ENCODE results near the gene IMMP2L.

IMMP2L gene

DNA sequence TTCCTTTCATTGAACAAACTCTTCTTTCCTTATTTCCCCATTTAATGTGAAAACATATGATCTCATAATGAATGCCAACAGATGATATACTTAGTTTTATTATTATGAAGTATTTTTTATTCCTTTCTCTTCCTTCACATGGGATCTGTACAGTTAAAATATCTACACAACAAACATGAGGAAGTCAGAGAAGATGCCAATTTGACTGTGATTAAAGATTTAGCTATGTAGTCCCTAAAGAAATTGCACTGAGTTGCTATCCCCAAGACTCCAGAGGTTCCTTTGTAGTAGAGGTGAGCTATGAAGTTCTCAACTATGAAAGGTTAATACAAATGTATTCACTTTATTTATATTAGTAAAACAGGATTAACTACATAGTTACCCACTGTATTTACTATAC is 532.0 kb downstream of the IMMP2L start:
- Mint-ChIP-seq H3K27me3 (ENCODE audit: low read depth) (no peaks in the 10 kb centered on the region), H3K4me3 (no peak overlapping the region), H3K36me3 (ENCODE audit: low read depth) (no peaks in the 10 kb centered on the region), H3K27ac (no peak overlapping the region), H3K4me1 (peaks cover 21% of the 10 kb centered on the region), H3K9me3 (no peaks in the 10 kb centered on the region)
- TF ChIP-seq, protein P1, sequence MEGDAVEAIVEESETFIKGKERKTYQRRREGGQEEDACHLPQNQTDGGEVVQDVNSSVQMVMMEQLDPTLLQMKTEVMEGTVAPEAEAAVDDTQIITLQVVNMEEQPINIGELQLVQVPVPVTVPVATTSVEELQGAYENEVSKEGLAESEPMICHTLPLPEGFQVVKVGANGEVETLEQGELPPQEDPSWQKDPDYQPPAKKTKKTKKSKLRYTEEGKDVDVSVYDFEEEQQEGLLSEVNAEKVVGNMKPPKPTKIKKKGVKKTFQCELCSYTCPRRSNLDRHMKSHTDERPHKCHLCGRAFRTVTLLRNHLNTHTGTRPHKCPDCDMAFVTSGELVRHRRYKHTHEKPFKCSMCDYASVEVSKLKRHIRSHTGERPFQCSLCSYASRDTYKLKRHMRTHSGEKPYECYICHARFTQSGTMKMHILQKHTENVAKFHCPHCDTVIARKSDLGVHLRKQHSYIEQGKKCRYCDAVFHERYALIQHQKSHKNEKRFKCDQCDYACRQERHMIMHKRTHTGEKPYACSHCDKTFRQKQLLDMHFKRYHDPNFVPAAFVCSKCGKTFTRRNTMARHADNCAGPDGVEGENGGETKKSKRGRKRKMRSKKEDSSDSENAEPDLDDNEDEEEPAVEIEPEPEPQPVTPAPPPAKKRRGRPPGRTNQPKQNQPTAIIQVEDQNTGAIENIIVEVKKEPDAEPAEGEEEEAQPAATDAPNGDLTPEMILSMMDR (IDR thresholded peaks at IDR 0.05; ENCODE audit: unreplicated experiment in 3 of 3): no peak

DNA sequence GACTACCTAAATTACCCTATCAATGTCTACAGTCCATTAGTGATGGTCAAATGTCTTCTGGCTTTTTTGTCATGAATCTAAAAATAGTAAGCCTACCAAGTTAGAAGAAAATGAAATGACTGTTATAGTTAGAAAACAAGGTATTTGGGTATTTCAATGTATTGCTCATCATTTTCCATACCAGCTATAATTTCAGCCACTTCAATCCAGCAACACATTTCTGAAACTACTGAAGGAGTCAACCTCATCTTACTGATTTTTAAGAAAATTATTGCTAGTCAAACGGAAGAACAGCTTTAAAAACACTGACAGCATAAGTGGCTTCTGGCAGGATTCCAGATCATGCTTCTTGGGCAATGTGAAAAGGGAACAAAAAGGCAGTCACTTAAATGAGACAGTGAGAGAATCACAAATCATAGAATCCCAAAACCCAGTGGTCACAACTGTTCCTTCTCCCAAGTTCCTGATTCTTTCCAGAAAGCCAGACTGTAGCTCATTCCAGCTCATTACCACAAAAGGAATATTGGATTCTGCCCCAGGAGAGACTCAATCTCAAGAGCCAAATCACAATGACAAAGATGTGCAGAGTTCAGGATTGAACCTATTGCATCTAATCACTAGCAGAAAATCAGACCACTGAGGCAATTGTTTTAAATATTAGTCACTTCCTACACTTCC is 532.6 kb downstream of the IMMP2L start:
- no peaks in the 10 kb centered on the region for H3K36me3 Mint-ChIP-seq (ENCODE audit: low read depth)
- TF ChIP-seq, protein P1 (IDR thresholded peaks at IDR 0.05; ENCODE audit: unreplicated experiment in 3 of 3): no peak
- no peak overlapping the region for H3K27ac Mint-ChIP-seq
- no peaks in the 10 kb centered on the region for H3K9me3 Mint-ChIP-seq
- no peak overlapping the region for H3K4me3 Mint-ChIP-seq
- no peaks in the 10 kb centered on the region for H3K27me3 Mint-ChIP-seq (ENCODE audit: low read depth)
- peaks cover 21% of the 10 kb centered on the region for H3K4me1 Mint-ChIP-seq

DNA sequence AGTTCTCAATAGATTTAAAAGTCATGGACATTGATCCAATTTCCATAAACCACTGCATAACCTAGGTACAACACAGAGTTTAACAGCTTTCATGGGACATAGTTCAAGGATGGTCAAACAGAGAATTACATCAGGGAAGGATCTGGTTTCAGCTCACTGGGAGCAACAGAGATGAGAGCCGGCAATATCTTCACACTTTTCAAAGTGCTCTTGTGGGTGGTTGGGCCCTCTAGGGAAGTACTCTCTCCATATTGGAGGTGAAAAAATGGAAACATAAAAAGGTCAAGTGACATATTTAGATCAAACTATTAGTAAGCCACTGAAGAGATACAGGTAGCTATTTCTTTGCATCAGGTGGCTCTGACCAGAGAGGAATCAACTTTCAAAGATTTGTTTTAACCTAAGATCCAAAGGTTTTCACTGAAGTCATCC is 533.1 kb downstream of the IMMP2L start:
- H3K36me3 Mint-ChIP-seq (ENCODE audit: low read depth): no peaks in the 10 kb centered on the region
- TF ChIP-seq, protein P1 (IDR thresholded peaks at IDR 0.05; ENCODE audit: unreplicated experiment in 3 of 3): no peak
- no peak overlapping the region for H3K4me3 Mint-ChIP-seq
- no peak overlapping the region for H3K27ac Mint-ChIP-seq
- H3K4me1 Mint-ChIP-seq: peaks cover 21% of the 10 kb centered on the region
- H3K27me3 Mint-ChIP-seq (ENCODE audit: low read depth): no peaks in the 10 kb centered on the region
- no peaks in the 10 kb centered on the region for H3K9me3 Mint-ChIP-seq

DNA sequence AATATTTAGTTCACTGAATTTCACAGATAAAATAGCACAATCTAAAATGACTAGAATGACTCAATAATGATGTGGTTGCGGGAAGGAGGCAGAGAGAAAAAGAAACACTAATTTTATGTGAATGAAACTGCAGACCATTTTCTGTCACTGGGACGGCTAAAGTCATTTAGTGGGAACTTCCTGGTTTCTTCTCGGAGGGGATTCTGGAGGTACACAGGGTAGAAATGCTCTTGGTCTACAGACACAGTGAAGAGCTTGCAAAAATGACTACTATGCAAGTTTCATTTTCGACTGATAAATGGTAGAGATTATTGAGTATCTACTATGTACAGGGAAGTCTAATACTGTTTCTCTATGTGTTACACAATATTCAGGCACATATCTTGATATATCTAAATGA is 534.9 kb downstream of the IMMP2L start:
- Mint-ChIP-seq H3K9me3 (no peaks in the 10 kb centered on the region), H3K27ac (no peak overlapping the region), H3K36me3 (ENCODE audit: low read depth) (no peaks in the 10 kb centered on the region), H3K27me3 (ENCODE audit: low read depth) (no peaks in the 10 kb centered on the region), H3K4me3 (no peak overlapping the region), H3K4me1 (peaks cover 21% of the 10 kb centered on the region)
- TF ChIP-seq, protein P1 (IDR thresholded peaks at IDR 0.05; ENCODE audit: unreplicated experiment in 3 of 3): no peak

DNA sequence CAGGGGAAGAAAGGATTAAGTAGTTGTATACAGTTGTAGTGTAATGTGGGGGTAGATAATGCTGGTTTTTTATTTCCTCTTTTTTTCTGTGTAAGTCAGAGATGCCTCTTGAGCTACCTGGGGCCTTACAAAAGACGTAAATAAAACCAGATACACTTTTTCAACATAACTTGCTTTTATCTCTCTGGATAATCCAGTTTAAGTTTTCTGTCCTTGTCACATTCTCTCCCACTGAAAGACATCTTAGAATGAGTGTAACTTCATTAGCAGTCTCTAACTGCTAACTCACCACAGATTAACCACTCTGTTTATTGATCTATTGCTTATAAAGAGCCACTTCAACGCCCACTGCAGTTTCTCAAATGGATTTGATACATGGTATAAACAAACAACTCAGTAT is 535.5 kb downstream of the IMMP2L start:
- peaks cover 2% of the 10 kb centered on the region for H3K9me3 Mint-ChIP-seq
- TF ChIP-seq, protein P1 (IDR thresholded peaks at IDR 0.05; ENCODE audit: unreplicated experiment in 3 of 3): no peak
- H3K36me3 Mint-ChIP-seq (ENCODE audit: low read depth): no peaks in the 10 kb centered on the region
- no peak overlapping the region for H3K4me3 Mint-ChIP-seq
- H3K27ac Mint-ChIP-seq: no peak overlapping the region
- no peaks in the 10 kb centered on the region for H3K27me3 Mint-ChIP-seq (ENCODE audit: low read depth)
- peaks cover 21% of the 10 kb centered on the region for H3K4me1 Mint-ChIP-seq

DNA sequence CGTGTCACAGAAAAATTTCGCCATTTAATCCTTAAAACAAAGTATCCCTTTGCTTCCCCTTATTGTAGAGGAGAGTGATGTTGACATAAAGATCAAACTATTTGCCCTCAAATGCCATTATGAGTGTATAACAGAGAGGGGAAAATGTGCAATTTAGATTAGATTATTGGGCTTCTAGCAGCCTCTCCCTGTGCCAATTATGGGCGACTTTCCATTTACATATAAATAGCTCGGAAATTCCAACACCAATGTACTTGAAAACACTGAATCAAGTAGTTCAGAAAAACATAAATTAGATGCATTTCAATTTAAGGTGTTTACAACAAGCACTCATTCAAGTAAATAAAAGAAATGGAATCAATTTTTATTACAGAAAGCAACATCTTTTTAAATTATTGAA is 535.9 kb downstream of the IMMP2L start:
- TF ChIP-seq, protein P1 (IDR thresholded peaks at IDR 0.05; ENCODE audit: unreplicated experiment in 3 of 3): no peak
- Mint-ChIP-seq H3K4me1 (peaks cover 21% of the 10 kb centered on the region), H3K9me3 (peaks cover 3% of the 10 kb centered on the region), H3K27ac (no peak overlapping the region), H3K4me3 (no peak overlapping the region), H3K36me3 (ENCODE audit: low read depth) (no peaks in the 10 kb centered on the region), H3K27me3 (ENCODE audit: low read depth) (no peaks in the 10 kb centered on the region)
